ENCODE measurements around the gene C19orf33. TPM values are rescaled to one million over a fixed set of nuclear protein-coding genes. Genes with fewer than 3 reads are reported as not detected.

Gene C19orf33
- total and polyA plus RNA-seq, 2 of the 8 experiments (the other 6 are each of a cell fraction or from before 2014, with no cell fraction given), result 6.0 to 36.0 TPM

- peaks cover 0 to 17% (median 7%) of the 10 kb centered on the region in 4 experiments; a peak in 4 of 7 replicates for H3K27me3 ChIP-seq (replicated peaks in 1 of 4; ENCODE audit: control insufficient read depth in 3 of 4, extremely low read depth in 1 of 4, insufficient read depth in 3 of 4, low read length in 3 of 4)
- no peak overlapping the region for H3K14ac ChIP-seq (ENCODE audit: insufficient read length)
- H3K9ac ChIP-seq (replicated peaks in 1 of 4; ENCODE audit: extremely low read depth in 1 of 4, low read depth in 3 of 4, low read length in 3 of 4), result no peak overlapping the region
- H4K8ac ChIP-seq (ENCODE audit: extremely low read depth, insufficient read depth, low read length), result no peak overlapping the region
- H3K27ac ChIP-seq (ENCODE audit: low read depth, low read length), result no peak overlapping the region
- TF ChIP-seq SAP30 (IDR thresholded peaks at IDR 0.05; ENCODE audit: insufficient read depth, insufficient replicate concordance, low read length) (no peak), YY1 (IDR thresholded peaks at IDR 0.05; ENCODE audit: low read depth, low read length) (no peak), TAF1 (IDR thresholded peaks at IDR 0.05; ENCODE audit: low read depth, low read length) (no peak)
- H2AFZ ChIP-seq (ENCODE audit: low read length), result no peak overlapping the region
- no peak overlapping the region for H3K4me3 ChIP-seq (ENCODE audit: extremely low read depth in 1 of 4, insufficient read depth in 2 of 4, low read depth in 3 of 4, low read length in 4 of 4)
- no peak overlapping the region for H3K18ac ChIP-seq (ENCODE audit: extremely low read depth, low read length)
- no peak overlapping the region for H3K23ac ChIP-seq (ENCODE audit: insufficient read length)
- H3K4me1 ChIP-seq (replicated peaks in 1 of 4; ENCODE audit: control insufficient read depth in 3 of 4, insufficient read depth in 4 of 4, low read length in 3 of 4), result peaks cover 0 to under 1% (median 0%) of the 10 kb centered on the region in 4 experiments; a peak in 4 of 7 replicates
- no peaks in the 10 kb centered on the region for H3K9me3 ChIP-seq (ENCODE audit: insufficient read depth in 2 of 2, low read depth in 1 of 2, low read length in 1 of 2)
- no peak overlapping the region for H4K91ac ChIP-seq (replicated peaks; ENCODE audit: insufficient read length, low read length)
- H3K4ac ChIP-seq (replicated peaks; ENCODE audit: insufficient read length, low read depth, low read length), result no peak overlapping the region
- peaks cover 3% of the 10 kb centered on the region; the same call in 1 of the 2 replicates for H3K79me1 ChIP-seq (ENCODE audit: low read depth, low read length)
- ChIA-PET CTCF (ENCODE audit: partially characterized antibody) (no interaction called here), POLR2A (ENCODE audit: partially characterized antibody) (no interaction called here)
- no peak overlapping the region for H2AK5ac ChIP-seq (ENCODE audit: low read depth, low read length)
- no peak overlapping the region for H3K56ac ChIP-seq (replicated peaks; ENCODE audit: insufficient read length, low read depth, low read length)
- H2BK20ac ChIP-seq (ENCODE audit: low read length), result no peak overlapping the region
- H3K36me3 ChIP-seq (ENCODE audit: control insufficient read depth in 2 of 4, insufficient read depth in 4 of 4, low read length in 3 of 4), result peaks cover 2 to 8% (median 5%) of the 10 kb centered on the region in 4 experiments; a peak in 5 of 8 replicates
- H2BK120ac ChIP-seq (replicated peaks; ENCODE audit: low read depth, low read length), result no peak overlapping the region
- FAIRE-seq, result no peak
- no peak for DNase-seq (ENCODE audit: low read depth in 1 of 2, low spot score in 2 of 2)
- no peak overlapping the region for H2BK12ac ChIP-seq (ENCODE audit: low read depth, low read length)
- peaks cover 0 to 6% of the 10 kb centered on the region in 2 experiments for H4K20me1 ChIP-seq (replicated peaks in 1 of 2; ENCODE audit: control insufficient read depth in 1 of 2, insufficient read depth in 2 of 2, low read length in 2 of 2)
- H3K23me2 ChIP-seq (ENCODE audit: low read depth, low read length), result peaks cover 7% of the 10 kb centered on the region; the same call in 1 of the 2 replicates
- H4K5ac ChIP-seq (ENCODE audit: insufficient read length, low read depth, low read length), result no peak overlapping the region
- no peak overlapping the region for H2BK15ac ChIP-seq (ENCODE audit: low read length)
- no peak overlapping the region for H2BK5ac ChIP-seq (ENCODE audit: low read depth, low read length)
- H3K4me2 ChIP-seq (ENCODE audit: insufficient read depth in 1 of 2, low read depth in 2 of 2, low read length in 2 of 2), result no peak overlapping the region
- no peaks in the 10 kb centered on the region for H3K79me2 ChIP-seq (ENCODE audit: control insufficient read depth in 1 of 2, insufficient read depth in 2 of 2, low read length in 2 of 2)
- WGBS, 2 experiments (ENCODE audit: extremely low coverage in 1 of 2, insufficient coverage in 1 of 2, insufficient read length in 1 of 2, insufficient replicate concordance in 2 of 2, low coverage in 1 of 2, low lambda C conversion rate in 2 of 2, missing lambda C conversion rate in 1 of 2), result 92% methylated on average over 4 of the region's 4 CpGs; no CpG with 5 or more reads in 1 of the 2 experiments
Observed at GRCh38 chr19:38324431-38324830, 20.4 kb downstream of the C19orf33 start.

All from H1 (cell line).